ENCODE data around the gene VPS37B.

DNA sequence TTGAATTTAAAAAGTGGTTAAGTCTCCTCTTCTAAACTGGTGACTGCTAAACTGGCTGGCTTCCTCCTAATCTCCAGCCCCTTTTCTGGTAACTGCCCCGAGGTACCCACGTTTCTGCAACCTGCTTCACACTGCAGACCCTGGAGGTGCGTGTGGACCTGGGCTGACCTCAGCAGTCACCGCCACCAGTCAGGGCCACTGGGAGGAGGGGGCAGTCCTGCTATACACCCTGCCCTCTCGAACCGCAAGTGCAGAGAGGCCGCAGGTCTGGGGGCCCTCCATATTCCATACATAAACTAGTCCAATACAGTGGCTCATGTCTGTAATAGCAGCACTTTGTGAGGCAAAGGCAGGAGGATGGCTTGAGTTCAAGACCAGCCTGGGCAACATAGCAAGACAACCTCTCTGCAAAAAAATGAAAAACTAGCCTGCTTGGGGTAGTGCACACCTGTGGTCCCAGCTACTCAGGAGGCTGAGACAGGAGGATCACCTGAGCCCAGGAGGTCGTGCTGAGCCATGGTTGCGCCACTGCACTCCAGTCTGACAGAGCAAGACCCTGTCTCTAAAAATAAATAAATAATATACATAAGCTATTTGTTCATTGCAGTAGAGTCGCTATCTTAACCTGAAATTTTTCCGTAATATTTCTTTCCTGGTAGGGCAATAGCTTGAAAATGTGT is 25.6 kb downstream of the VPS37B start:
- TF ChIP-seq, protein P1, sequence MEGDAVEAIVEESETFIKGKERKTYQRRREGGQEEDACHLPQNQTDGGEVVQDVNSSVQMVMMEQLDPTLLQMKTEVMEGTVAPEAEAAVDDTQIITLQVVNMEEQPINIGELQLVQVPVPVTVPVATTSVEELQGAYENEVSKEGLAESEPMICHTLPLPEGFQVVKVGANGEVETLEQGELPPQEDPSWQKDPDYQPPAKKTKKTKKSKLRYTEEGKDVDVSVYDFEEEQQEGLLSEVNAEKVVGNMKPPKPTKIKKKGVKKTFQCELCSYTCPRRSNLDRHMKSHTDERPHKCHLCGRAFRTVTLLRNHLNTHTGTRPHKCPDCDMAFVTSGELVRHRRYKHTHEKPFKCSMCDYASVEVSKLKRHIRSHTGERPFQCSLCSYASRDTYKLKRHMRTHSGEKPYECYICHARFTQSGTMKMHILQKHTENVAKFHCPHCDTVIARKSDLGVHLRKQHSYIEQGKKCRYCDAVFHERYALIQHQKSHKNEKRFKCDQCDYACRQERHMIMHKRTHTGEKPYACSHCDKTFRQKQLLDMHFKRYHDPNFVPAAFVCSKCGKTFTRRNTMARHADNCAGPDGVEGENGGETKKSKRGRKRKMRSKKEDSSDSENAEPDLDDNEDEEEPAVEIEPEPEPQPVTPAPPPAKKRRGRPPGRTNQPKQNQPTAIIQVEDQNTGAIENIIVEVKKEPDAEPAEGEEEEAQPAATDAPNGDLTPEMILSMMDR (IDR thresholded peaks at IDR 0.05), result no peak
- TF ChIP-seq POLR2A (IDR thresholded peaks at IDR 0.05), result no peak
